Stimulated activated CD4-positive, alpha-beta T cell treated with anti-CD3 and anti-CD28 coated beads, Interleukin-2, amount 100 ng/mL, for 4 hours (primary cell): ENCODE data around the gene PTCD3.
A peak's percentile ranks its signal among the peaks of the same experiment; 100 is the strongest.

ENCODE experiments used
- DNase-seq: peaks from one replicate; pipeline ENCODE4 v3.0.0-alpha.2; 2020; ENCODE audit warnings: low read depth

The PTCD3 gene

DNA sequence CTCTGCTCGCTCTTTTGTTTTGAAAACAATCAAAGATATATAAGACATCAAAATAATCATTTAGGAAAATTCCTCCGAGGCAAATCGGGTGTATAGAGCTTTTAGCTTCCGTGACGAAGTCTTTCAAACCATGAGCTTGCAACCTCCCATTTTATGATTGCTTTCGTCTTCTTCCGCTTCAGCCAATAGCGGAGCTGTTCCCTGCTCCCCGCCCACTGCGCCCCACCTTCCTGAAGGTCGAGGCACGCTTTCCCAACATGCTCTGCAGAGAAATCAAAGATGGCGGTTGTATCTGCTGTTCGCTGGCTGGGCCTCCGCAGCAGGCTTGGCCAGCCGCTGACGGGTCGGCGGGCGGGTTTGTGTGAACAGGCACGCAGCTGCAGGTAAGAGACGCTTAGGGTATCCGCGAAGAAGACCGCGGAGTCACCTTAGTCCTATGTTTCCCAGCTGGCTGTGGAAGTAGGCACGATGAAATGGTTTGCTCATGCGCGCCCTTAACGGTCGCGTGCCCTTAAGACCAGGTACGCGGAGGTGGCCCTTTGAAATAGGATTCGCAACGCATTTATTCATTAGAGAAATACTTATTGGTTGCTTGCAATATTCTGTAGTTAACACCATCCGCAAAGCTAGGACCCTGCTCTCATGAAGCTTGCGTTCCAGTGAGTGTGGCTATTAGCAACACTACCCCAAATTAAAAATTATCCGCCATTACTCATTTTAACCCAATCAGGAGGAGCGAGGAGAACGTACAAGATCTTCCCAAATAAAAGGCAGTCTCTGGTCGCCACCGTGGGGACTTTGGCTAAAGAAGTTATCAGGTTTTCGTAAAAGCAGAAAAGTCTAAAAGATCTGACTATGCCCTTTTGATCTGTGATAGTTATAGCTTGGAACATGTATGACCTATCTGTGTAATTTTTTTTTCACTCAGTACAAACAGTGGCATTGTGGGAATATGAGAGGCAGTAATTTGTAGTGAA, at the start of gene PTCD3:
Gene PTCD3, plus strand, starts transcription at position 267 of the 977 bp plus-strand sequence. Its CDS starts 13 bp downstream, at position 280.
- peak; percentile 93 for DNase-seq

DNA sequence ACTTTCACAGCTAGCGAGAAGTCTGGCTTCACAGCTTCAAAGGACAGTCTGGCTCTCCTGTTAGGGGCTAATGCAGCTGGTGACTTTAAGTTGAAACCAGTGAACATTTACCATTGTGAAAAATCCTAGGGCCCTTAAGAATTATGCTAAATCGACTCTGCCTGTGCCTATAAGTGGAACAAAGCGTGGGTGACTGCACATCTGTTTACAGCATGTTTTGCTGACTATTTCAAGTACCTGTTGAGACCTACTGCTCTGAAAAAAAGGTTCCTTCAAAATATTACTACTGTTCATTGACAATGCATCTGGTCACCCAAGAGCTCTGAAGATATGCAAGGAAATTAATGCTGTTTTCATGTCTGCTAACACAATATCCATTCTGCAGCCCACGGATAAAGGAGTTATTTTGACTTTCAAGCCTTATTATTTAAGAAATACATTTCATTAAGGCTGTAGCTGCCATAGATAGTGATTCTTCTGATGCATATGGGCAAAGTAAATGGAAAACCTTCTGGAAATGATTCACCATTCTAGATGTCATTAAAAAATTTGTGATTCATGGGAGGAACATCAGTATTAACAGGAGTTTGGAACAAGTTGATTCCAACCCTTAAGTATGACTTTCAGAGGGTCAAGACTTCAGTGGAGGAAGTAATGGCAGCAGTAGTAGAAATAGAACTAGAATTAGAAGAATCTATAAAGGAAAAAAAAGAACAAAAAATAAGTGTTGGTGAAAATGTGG, 49.3 kb upstream of the PTCD3 start:
- no peak for DNase-seq

GRCh38 chr2:86062043-86062442, 44.0 kb upstream of the PTCD3 start:
- DNase-seq = no peak

DNA sequence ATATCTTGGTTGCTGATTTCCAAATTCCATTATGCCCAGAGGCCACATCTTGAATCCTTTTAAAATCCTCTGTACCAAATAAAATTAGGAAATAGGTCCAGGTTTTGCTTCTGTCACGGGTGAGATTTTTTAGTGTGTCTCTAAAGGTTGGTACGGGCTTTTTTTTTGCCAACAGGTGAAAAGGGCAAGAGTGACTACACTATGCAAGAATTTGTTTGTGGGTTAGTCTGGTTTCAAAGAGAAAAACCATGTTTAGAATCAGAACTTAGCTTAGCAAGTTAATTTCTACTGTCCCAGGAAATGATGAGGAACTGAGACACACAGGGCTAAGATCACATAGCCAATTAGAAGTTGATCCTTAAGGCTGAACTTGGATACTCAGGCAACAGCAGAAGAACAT, 42.0 kb upstream of the PTCD3 start:
- DNase-seq = no peak

GRCh38 chr2:86065512-86065911, 40.5 kb upstream of the PTCD3 start:
- no peak for DNase-seq

- DNase-seq = no peak
These were observed 39.9 kb upstream of the PTCD3 start for GRCh38 chr2:86066007-86066578.

- DNase-seq = no peak
These were observed 39.1 kb upstream of the PTCD3 start for GRCh38 chr2:86066915-86067314.

- DNase-seq = peak; percentile 28
These were observed 37.9 kb upstream of the PTCD3 start for GRCh38 chr2:86068136-86068588.

DNA sequence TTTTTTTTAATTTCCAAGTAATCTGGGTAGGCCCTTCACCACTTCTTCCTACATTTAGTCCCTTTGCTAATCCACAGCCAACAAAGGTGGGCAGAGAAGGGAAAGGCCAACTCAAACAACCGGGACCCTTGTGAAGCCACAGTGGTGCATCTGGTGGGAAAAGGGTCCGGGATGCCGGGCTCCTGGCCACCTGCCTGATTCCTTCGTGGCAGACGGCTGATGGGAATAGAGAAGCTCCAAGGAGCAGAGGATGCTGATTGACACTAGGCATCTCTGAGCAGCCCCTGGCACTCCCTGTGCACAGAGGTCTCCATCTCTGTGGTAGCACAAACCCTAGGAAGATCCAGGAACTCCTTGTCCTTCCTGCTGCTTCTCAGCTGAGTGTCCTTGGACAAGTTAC, 37.4 kb upstream of the PTCD3 start:
- DNase-seq = no peak

- DNase-seq = no peak
These were observed 36.8 kb upstream of the PTCD3 start for GRCh38 chr2:86069091-86069685.

- DNase-seq = no peak
These were observed 36.2 kb upstream of the PTCD3 start for GRCh38 chr2:86069783-86070339.

GRCh38 chr2:86070868-86071267, 35.2 kb upstream of the PTCD3 start:
- no peak for DNase-seq

GRCh38 chr2:86072271-86072858, 33.7 kb upstream of the PTCD3 start:
- DNase-seq = no peak

DNA sequence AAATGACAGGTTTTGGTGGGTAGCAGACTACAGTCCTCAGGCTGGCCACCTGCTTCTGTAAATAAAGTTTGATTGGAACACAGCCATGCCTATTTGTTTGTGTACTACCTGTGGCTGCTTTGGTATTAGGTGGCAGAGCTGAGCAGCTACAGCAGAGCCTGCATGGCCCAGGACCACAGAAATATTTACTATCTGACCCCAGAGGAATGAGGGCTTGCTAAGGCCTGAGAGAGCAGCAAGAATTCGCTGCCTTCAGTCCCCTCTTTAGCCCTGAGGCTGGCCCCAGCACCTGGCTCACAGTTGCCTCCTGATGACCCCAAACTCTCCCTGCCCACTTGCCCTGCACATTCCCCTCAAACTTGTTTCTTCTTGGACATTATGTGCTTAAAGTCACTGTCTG, 32.8 kb upstream of the PTCD3 start:
- DNase-seq = no peak

GRCh38 chr2:86074256-86074655, 31.8 kb upstream of the PTCD3 start:
- no peak for DNase-seq

GRCh38 chr2:86074811-86075210, 31.2 kb upstream of the PTCD3 start:
- DNase-seq = no peak

DNA sequence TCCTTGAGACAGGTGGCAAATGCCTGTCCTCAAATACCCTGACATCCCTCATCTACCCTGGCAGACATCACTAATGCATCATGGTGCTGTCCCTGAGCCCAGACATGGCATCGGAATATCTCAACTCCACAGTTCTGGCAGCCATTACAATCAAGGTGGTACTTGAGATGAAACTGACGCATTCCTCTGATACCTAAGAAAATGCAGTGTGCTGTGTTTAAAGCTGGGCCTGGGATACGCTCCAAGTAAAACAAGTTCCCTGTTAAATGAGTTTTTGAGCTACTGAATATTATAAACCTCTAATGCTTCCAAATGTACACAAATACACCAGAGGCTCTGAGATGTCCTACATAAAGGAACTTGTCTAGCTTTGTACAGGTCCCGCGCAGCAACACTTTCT, 30.1 kb upstream of the PTCD3 start:
- no peak for DNase-seq

GRCh38 chr2:86078774-86079545, 27.1 kb upstream of the PTCD3 start:
- no peak for DNase-seq

- peak; percentile 56 for DNase-seq
These were observed 25.8 kb upstream of the PTCD3 start for GRCh38 chr2:86079981-86080911.

DNA sequence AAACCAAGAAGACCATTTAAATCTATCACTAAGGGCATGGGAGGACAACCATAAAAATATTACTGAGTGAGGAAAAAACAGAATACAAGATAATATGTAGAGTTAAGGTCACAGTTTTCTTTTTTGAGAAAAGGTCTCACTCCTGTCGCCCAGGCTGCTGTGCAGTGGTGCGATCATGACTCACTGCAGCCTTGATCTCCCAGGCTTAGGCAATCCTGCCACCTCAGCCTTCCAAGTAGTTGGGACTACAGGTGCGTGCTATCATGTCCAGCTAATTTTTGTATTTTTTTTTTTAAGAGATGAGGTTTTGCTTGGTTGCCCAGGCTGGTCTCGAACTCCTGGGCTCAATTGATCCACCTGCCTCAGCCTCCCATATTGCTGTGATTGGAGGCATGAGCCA, 24.3 kb upstream of the PTCD3 start:
- no peak for DNase-seq
